HepG2 (cell line): ENCODE results near the gene SIT1. TPM values are rescaled to one million over a fixed set of nuclear protein-coding genes. Genes with fewer than 3 reads are reported as not detected.

Experiments
- ATAC-seq: fragments of 200-7000 bp; cut with Tn5 transposase; 3 replicates; pipeline ENCODE4 v1.9.1; 2020; ENCODE audit warnings: mild to moderate bottlenecking, moderate library complexity
- BruUV-seq: library from RNA; stranded (reverse); fragments of 400-500 nt; replicated peaks from 2 replicates; lab custom pipeline; 2021; lab: Mats Ljungman, UMichigan
- CTCF ChIA-PET: fragments of 300-600 bp; formaldehyde crosslinking; extraction: SDS; loops from one replicate; lab custom pipeline; 2021; ENCODE audit warnings: low total read pairs, inconsistent platforms, low intra/inter-chr PET ratio; lab: Yijun Ruan, JAX
- POLR2A ChIA-PET: fragments of 350-600 bp; sonication (Branson Sonifier 250); formaldehyde crosslinking; loops from one replicate; lab custom pipeline; 2020; ENCODE audit warnings: antibody characterized with exemption, inconsistent platforms; lab: Yijun Ruan, JAX
- DNase-seq: peaks from one replicate; pipeline ENCODE4 v3.0.0-alpha.2; 2015; ENCODE audit warnings: low spot score
- FAIRE-seq: peaks from 3 replicates; lab custom pipeline; 2011; peaks lifted over from hg19 to GRCh38; lab: Jason Lieb, UNC
- H2AFZ ChIP-seq: one replicate; pipeline ENCODE4 v1.6.1; 2011; ENCODE audit warnings: low read length, inconsistent platforms
- H3K27ac ChIP-seq: fragments of 300-600 bp; 3 replicates; pipeline ENCODE4 v1.8.0; 2011; ENCODE audit warnings: mixed run types, mild to moderate bottlenecking, mixed read lengths, low read length, inconsistent platforms; ENCODE audit not compliant: insufficient read depth; ENCODE audit errors: extremely low read length
- H3K27me3 ChIP-seq, 2 experiments: fragments of 200-600 bp in 1 of 2; 2 replicates in 1 of 2; 3 replicates in 1 of 2; pipeline versions ENCODE4 v1.6.0 to v1.8.0; 2011; ENCODE audit warnings: low read length in 2 of 2, mild to moderate bottlenecking in 2 of 2, moderate library complexity in 2 of 2, inconsistent platforms in 1 of 2; ENCODE audit not compliant: insufficient read depth in 2 of 2, control insufficient read depth in 1 of 2
- H3K36me3 ChIP-seq, 2 experiments: fragments of 200-600 bp in 1 of 2; replicated peaks in 1 of 2; 2 replicates in 1 of 2; 3 replicates in 1 of 2; pipeline versions ENCODE4 v1.5.1 to v1.8.0; 2011; ENCODE audit warnings: low read length in 2 of 2, inconsistent platforms in 1 of 2; ENCODE audit not compliant: insufficient read depth in 2 of 2, control insufficient read depth in 1 of 2
- H3K4me1 ChIP-seq: 2 replicates; pipeline ENCODE4 v1.5.1; 2012; ENCODE audit warnings: low read length, inconsistent platforms; ENCODE audit not compliant: insufficient read depth
- H3K4me2 ChIP-seq: 2 replicates; pipeline ENCODE4 v1.6.0; 2011; ENCODE audit warnings: low read depth, low read length, inconsistent platforms
- H3K4me3 ChIP-seq, 3 experiments: fragments of 200-600 bp in 1 of 3; sonication (generic), shearing (Covaris generic) in 1 of 3; replicated peaks in 1 of 3; 2 replicates each; pipeline ENCODE4 v1.5.1; 2011 to 2016; ENCODE audit warnings: low read length in 3 of 3, inconsistent platforms in 2 of 3, low read depth in 2 of 3, mild to moderate bottlenecking in 2 of 3, control low read depth in 1 of 3, mixed read lengths in 1 of 3; ENCODE audit not compliant: insufficient read depth in 1 of 3
- H3K79me2 ChIP-seq: one replicate; pipeline ENCODE4 v1.6.1; 2011; ENCODE audit warnings: low read length, inconsistent platforms; ENCODE audit not compliant: insufficient read depth
- H3K9ac ChIP-seq: 2 replicates; pipeline ENCODE4 v1.6.0; 2011; ENCODE audit warnings: mild to moderate bottlenecking, low read depth, low read length, inconsistent platforms; ENCODE audit not compliant: insufficient read depth
- H3K9me3 ChIP-seq: 2 replicates; pipeline ENCODE4 v1.5.1; 2012; ENCODE audit warnings: mild to moderate bottlenecking, low read length
- H4K20me1 ChIP-seq: 2 replicates; pipeline ENCODE4 v1.6.0; 2011; ENCODE audit warnings: inconsistent platforms, mild to moderate bottlenecking, low read length, moderate library complexity; ENCODE audit not compliant: insufficient read depth
- ZC3H13 ChIP-seq: sonication (generic); formaldehyde crosslinking; IDR thresholded peaks from 2 replicates; pipeline ENCODE4 v1.8.1; 2023; ENCODE audit warnings: mild to moderate bottlenecking, missing genetic modification reagents, moderate library complexity
- ZNF781 ChIP-seq: sonication (generic); formaldehyde crosslinking; IDR thresholded peaks from 2 replicates; pipeline ENCODE4 v1.5.1; 2020; ENCODE audit warnings: borderline replicate concordance, mild to moderate bottlenecking, missing genetic modification reagents; ENCODE audit errors: not compliant biosample characterization
- WGBS: methylation state at CpG from one replicate; pipeline ENCODE4 v1.1.6; 2017; ENCODE audit warnings: low lambda C conversion rate; 5-methylcytosine and 5-hydroxymethylcytosine counted together
- in situ Hi-C: cut with HindIII; loops from 2 replicates; pipeline ENCODE4 v1.10.0; 2017; ENCODE audit warnings: low pct_unique_long_range_greater_than_20kb; ENCODE audit not compliant: extremely low pct_ligation_motif_present
- intact Hi-C: fragments of 100-400 bp; cut with micrococcal nuclease; formaldehyde crosslinking; loops from one replicate; pipeline ENCODE4 v1.10.0; 2022; ENCODE audit not compliant: unreplicated experiment
- polyA plus RNA-seq, 8 experiments: library from polyadenylated mRNA; depleted of rRNA in 3 of 8; stranded (reverse) in 7 of 8; unstranded in 1 of 8; fragments of >200 nt; fragmentation: Illumina TruSeq in 4 of 8; extraction: Trizol in 4 of 8; gene quantifications; 2 replicates each; pipeline versions ENCODE4 v1.2.1 to v1.2.3, GENCODE V29; 2011 to 2016; ENCODE audit warnings: low read depth in 4 of 8, missing spikeins in 1 of 8, mixed read lengths in 1 of 8; ENCODE audit not compliant: insufficient read depth in 1 of 8
- total RNA-seq, 5 experiments: library from RNA; depleted of rRNA; stranded (reverse); fragments of >200 nt; fragmentation: Illumina TruSeq; extraction: Trizol; gene quantifications; 2 replicates each; pipeline ENCODE4 v1.2.3, GENCODE V29; 2016; ENCODE audit warnings: low read depth in 1 of 5
- TF ChIP-seq, protein P1 (sequence below): sonication (generic); formaldehyde crosslinking; IDR thresholded peaks from 2 replicates; pipeline ENCODE4 v1.5.1; 2020; ENCODE audit warnings: mild to moderate bottlenecking, missing genetic modification reagents, moderate library complexity

Gene SIT1
- total and polyA plus RNA-seq, 2 of the 13 experiments (the other 11 are each of a cell fraction or from before 2014, with no cell fraction given), result 0.09 to 6.7 TPM

DNA sequence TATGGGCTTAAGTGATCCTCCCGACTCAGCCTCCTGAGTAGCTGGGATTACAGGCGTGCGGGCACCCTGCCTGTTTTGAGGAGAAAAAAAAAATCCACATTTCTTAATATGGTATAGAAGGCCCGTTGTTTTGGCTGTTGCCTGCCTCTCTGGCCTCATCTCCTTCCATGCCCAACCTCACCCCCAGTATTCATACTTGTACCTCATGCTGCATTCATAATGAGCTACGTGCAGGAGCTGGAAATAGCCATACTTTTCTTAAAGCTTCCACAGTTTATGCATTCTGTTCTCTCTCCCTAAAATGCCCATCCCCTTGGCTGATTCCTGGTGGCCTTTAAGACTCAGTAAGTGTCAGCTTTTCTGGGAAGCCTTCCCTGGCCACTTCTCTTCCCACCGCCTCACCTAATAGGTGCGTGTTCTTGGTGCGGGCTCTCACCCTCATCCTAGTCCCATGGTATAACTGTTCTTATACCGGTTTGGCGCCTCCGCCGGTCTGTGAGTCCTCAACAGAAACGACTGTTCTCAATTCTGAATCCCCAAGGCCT lies 41.1 kb upstream of the SIT1 start:
- H4K20me1 ChIP-seq, result no peaks in the 10 kb centered on the region
- no peak overlapping the region for H3K27ac ChIP-seq
- no peak for ATAC-seq
- 0 out of 5 replicates have a peak, but pooled peaks cover 0 to 1% of the 10 kb centered on the region in 2 experiments for H3K36me3 ChIP-seq
- in situ Hi-C loops (no loop called here), intact Hi-C loops (loop anchor here (1.0 to 10.0 kb wide), 2 partner anchors 23 to 47 kb away; no protein-coding TSS in a partner anchor)
- H3K79me2 ChIP-seq, result no peaks in the 10 kb centered on the region
- DNase-seq, result no peak
- H3K9me3 ChIP-seq, result no peaks in the 10 kb centered on the region
- no peak overlapping the region for H3K9ac ChIP-seq
- CTCF ChIA-PET, result no interaction called here
- H3K27me3 ChIP-seq, result no peaks in the 10 kb centered on the region
- TF ChIP-seq ZNF781, result no peak
- TF ChIP-seq, protein P1, sequence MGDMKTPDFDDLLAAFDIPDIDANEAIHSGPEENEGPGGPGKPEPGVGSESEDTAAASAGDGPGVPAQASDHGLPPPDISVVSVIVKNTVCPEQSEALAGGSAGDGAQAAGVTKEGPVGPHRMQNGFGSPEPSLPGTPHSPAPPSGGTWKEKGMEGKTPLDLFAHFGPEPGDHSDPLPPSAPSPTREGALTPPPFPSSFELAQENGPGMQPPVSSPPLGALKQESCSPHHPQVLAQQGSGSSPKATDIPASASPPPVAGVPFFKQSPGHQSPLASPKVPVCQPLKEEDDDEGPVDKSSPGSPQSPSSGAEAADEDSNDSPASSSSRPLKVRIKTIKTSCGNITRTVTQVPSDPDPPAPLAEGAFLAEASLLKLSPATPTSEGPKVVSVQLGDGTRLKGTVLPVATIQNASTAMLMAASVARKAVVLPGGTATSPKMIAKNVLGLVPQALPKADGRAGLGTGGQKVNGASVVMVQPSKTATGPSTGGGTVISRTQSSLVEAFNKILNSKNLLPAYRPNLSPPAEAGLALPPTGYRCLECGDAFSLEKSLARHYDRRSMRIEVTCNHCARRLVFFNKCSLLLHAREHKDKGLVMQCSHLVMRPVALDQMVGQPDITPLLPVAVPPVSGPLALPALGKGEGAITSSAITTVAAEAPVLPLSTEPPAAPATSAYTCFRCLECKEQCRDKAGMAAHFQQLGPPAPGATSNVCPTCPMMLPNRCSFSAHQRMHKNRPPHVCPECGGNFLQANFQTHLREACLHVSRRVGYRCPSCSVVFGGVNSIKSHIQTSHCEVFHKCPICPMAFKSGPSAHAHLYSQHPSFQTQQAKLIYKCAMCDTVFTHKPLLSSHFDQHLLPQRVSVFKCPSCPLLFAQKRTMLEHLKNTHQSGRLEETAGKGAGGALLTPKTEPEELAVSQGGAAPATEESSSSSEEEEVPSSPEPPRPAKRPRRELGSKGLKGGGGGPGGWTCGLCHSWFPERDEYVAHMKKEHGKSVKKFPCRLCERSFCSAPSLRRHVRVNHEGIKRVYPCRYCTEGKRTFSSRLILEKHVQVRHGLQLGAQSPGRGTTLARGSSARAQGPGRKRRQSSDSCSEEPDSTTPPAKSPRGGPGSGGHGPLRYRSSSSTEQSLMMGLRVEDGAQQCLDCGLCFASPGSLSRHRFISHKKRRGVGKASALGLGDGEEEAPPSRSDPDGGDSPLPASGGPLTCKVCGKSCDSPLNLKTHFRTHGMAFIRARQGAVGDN (CRISPR knock-in tag), result no peak
- TF ChIP-seq ZC3H13 (CRISPR knock-in tag), result no peak
- TF ChIP-seq, all 625 proteins: peak for 0
- FAIRE-seq, result no peak
- WGBS, result 87% methylated on average over 13 of the region's 13 CpGs
- no peak overlapping the region for H3K4me2 ChIP-seq
- no peak overlapping the region for H2AFZ ChIP-seq
- H3K4me1 ChIP-seq, result peaks cover 61% of the 10 kb centered on the region
- no TSS peak for BruUV-seq
- H3K4me3 ChIP-seq, result no peak overlapping the region
- POLR2A ChIA-PET, result interaction anchor here (1.0 to 6.1 kb wide), 10 partner anchors 23 to 530 kb away, joined by 3 to 68 read pairs (median 11); partner anchors contain the start of genes ARHGEF39, CCDC107, CREB3 and GBA2
